CD4-positive, alpha-beta T cell (primary cell): ENCODE measurements around the gene U2AF2. TPM values are rescaled to one million over a fixed set of nuclear protein-coding genes. Genes with fewer than 3 reads are reported as not detected.

Source experiments
- ATAC-seq: fragments of 200-7000 bp; cut with Tn5 transposase; one replicate; pipeline ENCODE4 v1.10.0; 2022; ENCODE audit warnings: mild to moderate bottlenecking; ENCODE audit not compliant: poor library complexity
- CTCF ChIA-PET: fragments of 350-600 bp; sonication (Branson Sonifier 250); formaldehyde crosslinking; loops from one replicate; lab custom pipeline; 2021; ENCODE audit warnings: antibody characterized with exemption, inconsistent platforms; lab: Charles Lee
- POLR2A ChIA-PET: fragments of 350-600 bp; sonication (Branson Sonifier 250); formaldehyde crosslinking; loops from one replicate; lab custom pipeline; 2021; ENCODE audit warnings: antibody characterized with exemption, inconsistent platforms; lab: Charles Lee
- DNase-seq, 14 experiments: peaks; one replicate each; pipeline ENCODE4 v3.0.0-alpha.2; 2013 to 2020; ENCODE audit warnings: mixed read lengths in 2 of 14
- H3K27ac ChIP-seq, 2 donors: one replicate each; pipeline versions ENCODE4 v1.5.1 to v1.7.0; 2013; ENCODE audit warnings: low read length in 2 of 2, low read depth in 1 of 2, mild to moderate bottlenecking in 1 of 2
- H3K27me3 ChIP-seq, 2 experiments: 1 replicate in 1 of 2; 2 replicates in 1 of 2; pipeline versions ENCODE4 v1.6.1 to v1.7.0; 2013; ENCODE audit warnings: low read length in 2 of 2, control low read depth in 1 of 2, mild to moderate bottlenecking in 1 of 2, moderate library complexity in 1 of 2; ENCODE audit not compliant: insufficient read depth in 2 of 2, control insufficient read depth in 1 of 2
- H3K36me3 ChIP-seq: one replicate; pipeline ENCODE4 v1.6.1; 2013; ENCODE audit warnings: low read length, control low read depth; ENCODE audit not compliant: insufficient read depth
- H3K4me1 ChIP-seq: one replicate; pipeline ENCODE4 v1.6.1; 2013; ENCODE audit warnings: low read length, control low read depth; ENCODE audit not compliant: insufficient read depth
- H3K4me3 ChIP-seq: one replicate; pipeline ENCODE4 v1.5.1; 2013; ENCODE audit warnings: mild to moderate bottlenecking, low read length, moderate library complexity
- H3K9me3 ChIP-seq, 2 experiments: 1 replicate in 1 of 2; 2 replicates in 1 of 2; pipeline versions ENCODE4 v1.6.1 to v1.7.0; 2013; ENCODE audit warnings: low read length in 2 of 2, mild to moderate bottlenecking in 2 of 2, control low read depth in 1 of 2, moderate library complexity in 1 of 2; ENCODE audit not compliant: control insufficient read depth in 1 of 2, insufficient read depth in 1 of 2
- H3K27ac Mint-ChIP-seq: one replicate; pipeline ENCODE4 v1.8.0; 2020; ENCODE audit warnings: mixed read lengths
- H3K27me3 Mint-ChIP-seq: one replicate; pipeline ENCODE4 v1.8.0; 2021; ENCODE audit warnings: mixed read lengths
- H3K36me3 Mint-ChIP-seq: one replicate; pipeline ENCODE4 v1.8.0; 2021; ENCODE audit warnings: low read depth, mixed read lengths
- H3K4me1 Mint-ChIP-seq: one replicate; pipeline ENCODE4 v1.8.0; 2021; ENCODE audit warnings: low read depth, mixed read lengths
- H3K4me3 Mint-ChIP-seq: one replicate; pipeline ENCODE4 v1.8.0; 2020; ENCODE audit warnings: mild to moderate bottlenecking, mixed read lengths
- H3K9me3 Mint-ChIP-seq: one replicate; pipeline ENCODE4 v1.8.0; 2020; ENCODE audit warnings: mixed read lengths
- intact Hi-C, 2 experiments: fragments of 100-400 bp; cut with DNase I in 1 of 2; cut with micrococcal nuclease in 1 of 2; formaldehyde crosslinking; loops; one replicate each; pipeline versions ENCODE4 v1.15.1 to v1.9.0; 2023 to 2025; cut with DNase I, micrococcal nuclease
- total RNA-seq, 174 experiments: library from RNA in 2 of 174; stranded (reverse) in 2 of 174; gene quantifications; one replicate each; pipeline ENCODE4 v1.2.3 and lab custom pipeline; 2021 to 2026
- TF ChIP-seq, protein P1 (sequence below): fragments of 200-600 bp; IDR thresholded peaks from one replicate; pipeline ENCODE4 v1.8.0; 2022; ENCODE audit warnings: antibody characterized with exemption, mild to moderate bottlenecking

Gene U2AF2
- total RNA-seq, 2 experiments from 2014 or later: 209 to 212 TPM

DNA sequence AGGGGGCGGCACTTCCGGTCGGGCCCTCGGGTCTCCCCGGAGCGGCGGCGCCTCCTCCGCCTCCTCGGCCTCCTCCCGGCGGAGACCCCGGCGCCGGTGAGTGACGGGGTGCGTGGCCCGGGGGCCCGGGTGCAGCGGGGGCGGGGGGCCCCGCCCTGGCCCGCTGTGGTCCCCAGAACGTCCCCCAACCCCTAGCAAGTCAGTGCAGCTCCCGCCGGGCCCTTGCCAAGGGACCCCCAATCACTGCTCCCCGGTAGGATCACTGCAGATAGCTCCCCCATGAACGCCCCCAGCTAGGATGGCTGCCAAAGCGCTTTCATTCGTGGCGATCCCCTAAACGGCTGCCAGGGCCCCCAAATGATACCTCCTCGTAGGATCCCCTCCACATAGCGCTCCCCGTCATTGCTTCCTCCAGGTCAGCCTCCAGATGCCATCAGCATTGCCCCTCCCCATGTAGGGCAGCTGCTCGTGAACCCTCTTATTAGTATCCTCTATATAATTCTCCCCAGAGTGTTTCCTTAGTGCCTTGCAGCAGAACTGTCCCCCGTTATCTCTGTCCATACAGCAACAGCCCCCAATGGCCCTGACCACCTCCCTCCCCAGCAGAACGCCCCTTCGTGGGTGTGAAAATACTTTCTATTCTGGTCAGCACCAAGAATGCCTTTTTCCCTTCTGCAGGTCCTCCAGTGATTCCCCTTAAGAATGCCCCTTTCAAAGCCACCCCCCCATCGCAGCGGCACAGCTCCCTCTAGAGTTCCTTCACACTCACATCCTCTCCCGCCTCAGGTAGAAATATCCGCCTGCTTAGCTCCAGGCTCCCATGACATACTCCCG, 49.0 kb upstream of the U2AF2 start, which contains the start of gene ZNF865:
ZNF865 (plus strand) TSS at position 11 of the 834 bp plus-strand sequence. CDS start 7,972 bp downstream, outside the sequence.
- TF ChIP-seq, protein P1, sequence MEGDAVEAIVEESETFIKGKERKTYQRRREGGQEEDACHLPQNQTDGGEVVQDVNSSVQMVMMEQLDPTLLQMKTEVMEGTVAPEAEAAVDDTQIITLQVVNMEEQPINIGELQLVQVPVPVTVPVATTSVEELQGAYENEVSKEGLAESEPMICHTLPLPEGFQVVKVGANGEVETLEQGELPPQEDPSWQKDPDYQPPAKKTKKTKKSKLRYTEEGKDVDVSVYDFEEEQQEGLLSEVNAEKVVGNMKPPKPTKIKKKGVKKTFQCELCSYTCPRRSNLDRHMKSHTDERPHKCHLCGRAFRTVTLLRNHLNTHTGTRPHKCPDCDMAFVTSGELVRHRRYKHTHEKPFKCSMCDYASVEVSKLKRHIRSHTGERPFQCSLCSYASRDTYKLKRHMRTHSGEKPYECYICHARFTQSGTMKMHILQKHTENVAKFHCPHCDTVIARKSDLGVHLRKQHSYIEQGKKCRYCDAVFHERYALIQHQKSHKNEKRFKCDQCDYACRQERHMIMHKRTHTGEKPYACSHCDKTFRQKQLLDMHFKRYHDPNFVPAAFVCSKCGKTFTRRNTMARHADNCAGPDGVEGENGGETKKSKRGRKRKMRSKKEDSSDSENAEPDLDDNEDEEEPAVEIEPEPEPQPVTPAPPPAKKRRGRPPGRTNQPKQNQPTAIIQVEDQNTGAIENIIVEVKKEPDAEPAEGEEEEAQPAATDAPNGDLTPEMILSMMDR: peak; percentile 73
- ATAC-seq: peak; percentile 47
- peak within 1 kb of the TSS; percentile 96 for H3K4me3 Mint-ChIP-seq
- H3K27ac Mint-ChIP-seq: peak within 1 kb of the TSS; percentile 84
- no peaks in the 10 kb centered on the region for H3K9me3 Mint-ChIP-seq
- H3K4me1 Mint-ChIP-seq: peaks cover 60% of the 10 kb centered on the region
- peaks cover 41% of the 10 kb centered on the region for H3K4me1 ChIP-seq
- peaks cover 16% of the 10 kb centered on the region for H3K36me3 ChIP-seq
- peak within 1 kb of the TSS; percentile 85 to 92 for H3K27ac ChIP-seq
- H3K9me3 ChIP-seq: no peaks in the 10 kb centered on the region
- no peaks in the 10 kb centered on the region for H3K27me3 Mint-ChIP-seq
- DNase-seq: peak; percentile 52 to 88 (median 59)
- ChIA-PET CTCF (interaction anchor here (0.6 to 4.2 kb wide), 18 partner anchors 8 to 465 kb away, joined by 3 to 60 read pairs (median 4); partner anchors contain the start of genes CCDC106, ISOC2, ZNF579 and ZNF628), POLR2A (interaction anchor here (0.7 to 2.7 kb wide), 14 partner anchors 10 to 267 kb away, joined by 3 to 50 read pairs (median 5); partner anchors contain the start of genes U2AF2, ZNF579, ZNF581 and ZNF784)
- intact Hi-C loops: loop anchor here (1.0 to 10.0 kb wide), 8 partner anchors 17 to 487 kb away; partner anchors contain the start of genes PPP6R1 (in 1 of the 2), UBE2S (in 1 of the 2) and ZNF784 (in 1 of the 2)
- H3K36me3 Mint-ChIP-seq: peaks cover 57% of the 10 kb centered on the region
- H3K4me3 ChIP-seq: peak within 1 kb of the TSS; percentile 86
- H3K27me3 ChIP-seq: no peaks in the 10 kb centered on the region

DNA sequence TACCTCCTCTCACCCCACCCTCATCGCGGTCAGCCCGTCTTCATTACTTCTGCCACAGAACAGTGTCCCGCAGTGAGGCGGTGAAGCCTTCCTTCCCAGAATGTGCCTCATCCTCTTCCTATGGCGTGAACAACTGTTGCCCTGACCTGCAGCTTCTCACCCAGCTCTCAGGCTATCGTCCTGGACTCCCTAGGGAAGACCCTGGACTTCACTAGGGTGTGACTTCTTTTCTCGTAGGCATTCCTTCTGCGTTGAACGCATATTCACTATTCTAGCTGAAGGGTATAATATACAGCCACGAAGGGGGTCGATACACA, 48.4 kb upstream of the U2AF2 start:
- DNase-seq (no peak), ATAC-seq (no peak)
- H3K36me3 ChIP-seq: peaks cover 16% of the 10 kb centered on the region
- Mint-ChIP-seq H3K9me3 (no peaks in the 10 kb centered on the region), H3K36me3 (peaks cover 59% of the 10 kb centered on the region), H3K27ac (peak overlapping the region; percentile 84), H3K4me3 (peak overlapping the region; percentile 96), H3K4me1 (peaks cover 58% of the 10 kb centered on the region), H3K27me3 (no peaks in the 10 kb centered on the region)
- TF ChIP-seq, protein P1: no peak
- intact Hi-C loops: loop anchor here (1.0 to 10.0 kb wide), 6 partner anchors 20 to 488 kb away; partner anchors contain the start of genes PPP6R1 (in 1 of the 2) and UBE2S (in 1 of the 2)
- peak overlapping the region; percentile 84 to 92 for H3K27ac ChIP-seq
- peak overlapping the region; percentile 86 for H3K4me3 ChIP-seq
- H3K9me3 ChIP-seq: no peaks in the 10 kb centered on the region
- H3K4me1 ChIP-seq: peaks cover 40% of the 10 kb centered on the region
- H3K27me3 ChIP-seq: no peaks in the 10 kb centered on the region
- POLR2A ChIA-PET: interaction anchor here (0.7 to 2.7 kb wide), 13 partner anchors 11 to 145 kb away, joined by 3 to 50 read pairs (median 5); partner anchors contain the start of genes U2AF2, ZNF579, ZNF581 and ZNF784
- CTCF ChIA-PET: interaction anchor here (0.6 to 4.2 kb wide), 18 partner anchors 9 to 465 kb away, joined by 3 to 60 read pairs (median 4); partner anchors contain the start of genes CCDC106, ISOC2, ZNF579 and ZNF628

DNA sequence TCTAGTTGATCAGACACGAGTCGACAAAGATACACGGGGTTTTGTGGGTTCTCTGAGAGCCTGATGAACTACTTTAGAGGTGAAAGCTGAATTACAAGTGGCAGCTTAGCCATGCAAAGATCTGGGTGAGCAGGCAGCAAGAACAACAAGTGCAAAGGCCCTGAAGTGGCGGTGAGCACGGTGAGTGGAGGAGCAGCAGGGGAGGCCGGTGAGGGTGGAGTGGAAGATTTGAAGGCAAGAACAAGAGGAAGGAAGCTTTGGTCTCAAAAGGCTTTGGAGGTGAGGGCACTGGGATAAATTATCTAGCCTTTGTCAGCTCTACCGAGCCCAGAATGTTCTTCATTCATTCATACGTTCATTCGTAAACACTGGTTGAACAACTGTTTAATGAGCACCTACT, 48.0 kb upstream of the U2AF2 start:
- Mint-ChIP-seq H3K36me3 (peaks cover 62% of the 10 kb centered on the region), H3K4me3 (peak overlapping the region; percentile 52), H3K9me3 (no peaks in the 10 kb centered on the region), H3K27me3 (no peaks in the 10 kb centered on the region), H3K27ac (peak overlapping the region; percentile 84), H3K4me1 (peaks cover 55% of the 10 kb centered on the region)
- Histone ChIP-seq H3K9me3 (no peaks in the 10 kb centered on the region), H3K27me3 (no peaks in the 10 kb centered on the region), H3K4me1 (peaks cover 42% of the 10 kb centered on the region), H3K27ac (peak overlapping the region; percentile 84 to 92), H3K4me3 (no peak overlapping the region), H3K36me3 (peaks cover 16% of the 10 kb centered on the region)
- TF ChIP-seq, protein P1: no peak
- DNase-seq: no peak
- POLR2A ChIA-PET: interaction anchor here (0.7 to 2.7 kb wide), 12 partner anchors 11 to 145 kb away, joined by 3 to 50 read pairs (median 5); partner anchors contain the start of genes U2AF2, ZNF579, ZNF581 and ZNF784
- ATAC-seq: no peak
- CTCF ChIA-PET: interaction anchor here (0.6 to 4.2 kb wide), 18 partner anchors 9 to 466 kb away, joined by 3 to 60 read pairs (median 4); partner anchors contain the start of genes CCDC106, ISOC2, ZNF579 and ZNF628
- intact Hi-C loops: loop anchor here (1.0 to 10.0 kb wide), 6 partner anchors 20 to 488 kb away; partner anchors contain the start of genes PPP6R1 (in 1 of the 2) and UBE2S (in 1 of the 2)
